CD4-positive, alpha-beta T cell treated with Interleukin-21 for 1 hour (primary cell): ENCODE results near the gene SLC16A8.
"Not testable (repeated sequence)": the region's sequence is repeated elsewhere in the genome, so short reads cannot be mapped to it uniquely, and the experiment has no call there.

Experiments
- DNase-seq: peaks from one replicate; pipeline ENCODE4 v3.0.0-alpha.2; 2020

SLC16A8 gene

GRCh38 chr22:38085501-38085900, 1.5 kb upstream of the SLC16A8 start:
- DNase-seq: no peak

GRCh38 chr22:38085056-38085455, 1.1 kb upstream of the SLC16A8 start:
- no peak for DNase-seq

- no peak for DNase-seq
These were observed 836 bp downstream of the SLC16A8 start for GRCh38 chr22:38082986-38083710.

GRCh38 chr22:38081941-38082828, 1.8 kb downstream of the SLC16A8 start:
- DNase-seq: no peak

GRCh38 chr22:38081636-38081940, 2.4 kb downstream of the SLC16A8 start:
- no peak for DNase-seq

GRCh38 chr22:38080850-38081635, 2.9 kb downstream of the SLC16A8 start:
- DNase-seq: no peak

GRCh38 chr22:38080474-38080849, 3.5 kb downstream of the SLC16A8 start:
- no peak for DNase-seq

GRCh38 chr22:38079804-38080203, 4.2 kb downstream of the SLC16A8 start:
- DNase-seq: no peak

GRCh38 chr22:38079208-38079607, 4.8 kb downstream of the SLC16A8 start:
- not testable (repeated sequence) for DNase-seq

- no peak for DNase-seq
These were observed 5.7 kb downstream of the SLC16A8 start for GRCh38 chr22:38078046-38078840.

GRCh38 chr22:38077595-38077994, 6.4 kb downstream of the SLC16A8 start:
- no peak for DNase-seq

- DNase-seq: no peak
These were observed 6.9 kb downstream of the SLC16A8 start for GRCh38 chr22:38077096-38077495.

GRCh38 chr22:38075961-38076360, 8.0 kb downstream of the SLC16A8 start:
- DNase-seq: no peak

GRCh38 chr22:38075105-38075825, 8.7 kb downstream of the SLC16A8 start:
- no peak for DNase-seq

GRCh38 chr22:38074181-38075104, 9.5 kb downstream of the SLC16A8 start:
- no peak for DNase-seq

GRCh38 chr22:38073150-38074130, 10.5 kb downstream of the SLC16A8 start:
- DNase-seq: no peak

GRCh38 chr22:38072322-38073149, 11.4 kb downstream of the SLC16A8 start:
- no peak for DNase-seq
